Brain pericyte (primary cell): ENCODE data around the gene SSC5D.
"Not testable (repeated sequence)": the region's sequence is repeated elsewhere in the genome, so short reads cannot be mapped to it uniquely, and the experiment has no call there.

ENCODE experiments used
- DNase-seq: peaks from one replicate; pipeline ENCODE4 v3.0.0-alpha.2; 2012; ENCODE audit warnings: low read depth, low spot score

SSC5D gene

GRCh38 chr19:55503502-55504251, 15.4 kb downstream of the SSC5D start:
- DNase-seq, result peak; percentile 73

- DNase-seq, result no peak
Measured at GRCh38 chr19:55504252-55504603, 16.0 kb downstream of the SSC5D start.

GRCh38 chr19:55504981-55505380, 16.7 kb downstream of the SSC5D start:
- no peak for DNase-seq

- no peak for DNase-seq
Measured at GRCh38 chr19:55508120-55508519, 19.9 kb downstream of the SSC5D start.

- peak; percentile 82 for DNase-seq
Measured at GRCh38 chr19:55516878-55517620, 28.8 kb downstream of the SSC5D start.

GRCh38 chr19:55519451-55520311, 31.4 kb downstream of the SSC5D start:
- DNase-seq, result no peak

- DNase-seq, result no peak
Measured at GRCh38 chr19:55520691-55521292, 32.6 kb downstream of the SSC5D start.

GRCh38 chr19:55525289-55526101, 37.3 kb downstream of the SSC5D start:
- no peak for DNase-seq

GRCh38 chr19:55526216-55527196, 38.3 kb downstream of the SSC5D start:
- peak; percentile 80 for DNase-seq

- DNase-seq, result no peak
Measured at GRCh38 chr19:55527197-55528029, 39.2 kb downstream of the SSC5D start.

- DNase-seq, result no peak
Measured at GRCh38 chr19:55528030-55528803, 40.0 kb downstream of the SSC5D start.

GRCh38 chr19:55529636-55530234, 41.5 kb downstream of the SSC5D start:
- no peak for DNase-seq

GRCh38 chr19:55530996-55531395, 42.8 kb downstream of the SSC5D start:
- no peak for DNase-seq

- not testable (repeated sequence) for DNase-seq
Measured at GRCh38 chr19:55534280-55534679, 46.0 kb downstream of the SSC5D start.

- DNase-seq, result no peak
Measured at GRCh38 chr19:55535173-55535964, 47.1 kb downstream of the SSC5D start.

GRCh38 chr19:55535965-55536350, 47.7 kb downstream of the SSC5D start:
- DNase-seq, result no peak

- no peak for DNase-seq
Measured at GRCh38 chr19:55536366-55536765, 48.1 kb downstream of the SSC5D start.
